ENCODE data around the gene MRGPRX2.

MRGPRX2 gene

DNA sequence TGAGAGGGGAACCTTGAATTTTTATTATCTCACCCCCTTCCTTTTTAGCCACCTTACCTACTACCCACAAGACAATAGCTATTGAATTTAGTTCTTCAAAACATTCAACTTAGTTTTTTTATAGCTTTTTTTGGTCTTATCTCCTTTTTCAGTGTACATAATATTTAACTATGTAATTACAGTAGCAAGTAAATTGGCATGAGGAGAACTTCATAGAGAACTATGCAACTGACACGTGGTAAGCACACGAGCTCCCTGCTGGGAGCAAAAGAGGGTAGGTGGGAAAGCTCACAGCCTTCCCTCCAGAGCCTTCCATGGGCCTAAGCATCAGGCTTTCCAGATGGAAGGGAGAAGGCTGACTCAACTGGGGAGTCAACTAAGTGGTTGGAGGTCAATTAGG is 34.3 kb upstream of the MRGPRX2 start:
- no peaks in the 10 kb centered on the region for H3K79me2 ChIP-seq (ENCODE audit: low read length)
- TF ChIP-seq EZH2phosphoT487 (IDR thresholded peaks at IDR 0.05; ENCODE audit: low read depth): no peak
- TF ChIP-seq, protein P1, sequence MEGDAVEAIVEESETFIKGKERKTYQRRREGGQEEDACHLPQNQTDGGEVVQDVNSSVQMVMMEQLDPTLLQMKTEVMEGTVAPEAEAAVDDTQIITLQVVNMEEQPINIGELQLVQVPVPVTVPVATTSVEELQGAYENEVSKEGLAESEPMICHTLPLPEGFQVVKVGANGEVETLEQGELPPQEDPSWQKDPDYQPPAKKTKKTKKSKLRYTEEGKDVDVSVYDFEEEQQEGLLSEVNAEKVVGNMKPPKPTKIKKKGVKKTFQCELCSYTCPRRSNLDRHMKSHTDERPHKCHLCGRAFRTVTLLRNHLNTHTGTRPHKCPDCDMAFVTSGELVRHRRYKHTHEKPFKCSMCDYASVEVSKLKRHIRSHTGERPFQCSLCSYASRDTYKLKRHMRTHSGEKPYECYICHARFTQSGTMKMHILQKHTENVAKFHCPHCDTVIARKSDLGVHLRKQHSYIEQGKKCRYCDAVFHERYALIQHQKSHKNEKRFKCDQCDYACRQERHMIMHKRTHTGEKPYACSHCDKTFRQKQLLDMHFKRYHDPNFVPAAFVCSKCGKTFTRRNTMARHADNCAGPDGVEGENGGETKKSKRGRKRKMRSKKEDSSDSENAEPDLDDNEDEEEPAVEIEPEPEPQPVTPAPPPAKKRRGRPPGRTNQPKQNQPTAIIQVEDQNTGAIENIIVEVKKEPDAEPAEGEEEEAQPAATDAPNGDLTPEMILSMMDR (IDR thresholded peaks at IDR 0.05; ENCODE audit: low read depth, low read length): no peak
- no peaks in the 10 kb centered on the region for H4K20me1 ChIP-seq (ENCODE audit: insufficient read depth, low read length)
- H3K4me2 ChIP-seq (ENCODE audit: low read length): no peak overlapping the region
- H2AFZ ChIP-seq (ENCODE audit: low read depth, low read length): no peak overlapping the region
- H3K36me3 ChIP-seq (replicated peaks; ENCODE audit: low read depth, low read length): no peaks in the 10 kb centered on the region
- H3K27ac ChIP-seq (ENCODE audit: low read length): no peak overlapping the region
- no peak overlapping the region for H3K4me3 ChIP-seq (ENCODE audit: low read length)
- no peaks in the 10 kb centered on the region for H3K4me1 ChIP-seq (ENCODE audit: low read length)
- no peaks in the 10 kb centered on the region for H3K9me3 ChIP-seq (ENCODE audit: insufficient read depth, low read length)
- peaks cover 44% of the 10 kb centered on the region for H3K27me3 ChIP-seq (ENCODE audit: low read depth, low read length)
- H3K9ac ChIP-seq (ENCODE audit: low read length): no peak overlapping the region

DNA sequence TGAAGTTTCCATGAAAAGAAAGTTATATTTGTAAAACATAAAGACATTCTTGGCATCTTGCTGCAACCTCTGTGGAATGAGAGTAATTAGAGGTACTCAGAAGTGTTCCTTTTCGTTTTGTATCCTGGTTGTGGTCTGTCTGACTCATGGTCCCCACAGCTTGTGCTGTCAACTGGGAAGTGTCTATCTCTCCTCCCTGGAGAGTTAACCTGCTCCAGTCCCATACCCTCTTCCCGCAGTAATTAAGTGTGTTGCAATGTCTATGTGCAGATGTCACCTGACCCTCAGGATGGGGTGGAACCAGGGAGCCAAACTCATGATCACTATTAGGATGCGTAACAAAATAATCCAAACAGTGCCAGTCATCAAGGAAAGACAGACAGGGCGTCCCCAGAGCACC is 33.5 kb upstream of the MRGPRX2 start:
- TF ChIP-seq, protein P1 (IDR thresholded peaks at IDR 0.05; ENCODE audit: low read depth, low read length): no peak
- no peak for TF ChIP-seq EZH2phosphoT487 (IDR thresholded peaks at IDR 0.05; ENCODE audit: low read depth)
- Histone ChIP-seq H4K20me1 (ENCODE audit: insufficient read depth, low read length) (no peaks in the 10 kb centered on the region), H3K4me1 (ENCODE audit: low read length) (no peaks in the 10 kb centered on the region), H2AFZ (ENCODE audit: low read depth, low read length) (no peak overlapping the region), H3K79me2 (ENCODE audit: low read length) (no peaks in the 10 kb centered on the region), H3K4me3 (ENCODE audit: low read length) (no peak overlapping the region), H3K4me2 (ENCODE audit: low read length) (no peak overlapping the region), H3K36me3 (replicated peaks; ENCODE audit: low read depth, low read length) (no peaks in the 10 kb centered on the region), H3K27ac (ENCODE audit: low read length) (no peak overlapping the region), H3K9ac (ENCODE audit: low read length) (no peak overlapping the region), H3K27me3 (ENCODE audit: low read depth, low read length) (peaks cover 41% of the 10 kb centered on the region), H3K9me3 (ENCODE audit: insufficient read depth, low read length) (no peaks in the 10 kb centered on the region)

DNA sequence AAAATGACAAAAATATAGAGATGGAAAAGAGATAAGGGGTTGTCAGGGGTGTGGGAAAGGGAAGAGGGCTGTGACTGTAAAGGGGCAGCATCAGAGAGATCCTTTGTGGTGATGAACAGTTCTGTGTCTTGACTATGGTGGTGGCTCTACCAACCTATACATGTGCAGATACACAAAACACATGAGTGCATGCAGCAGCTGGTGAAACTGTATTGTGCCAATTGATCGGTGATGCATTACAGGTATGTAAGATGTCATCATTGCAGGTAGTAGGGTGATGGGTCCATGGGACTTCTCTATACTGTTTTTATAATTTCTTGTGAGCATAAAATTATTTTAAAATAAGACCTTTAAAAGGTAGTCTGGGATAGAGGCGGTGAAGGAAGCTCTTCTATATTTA is 32.3 kb upstream of the MRGPRX2 start:
- peaks cover 41% of the 10 kb centered on the region for H3K27me3 ChIP-seq (ENCODE audit: low read depth, low read length)
- no peaks in the 10 kb centered on the region for H4K20me1 ChIP-seq (ENCODE audit: insufficient read depth, low read length)
- no peak overlapping the region for H3K9ac ChIP-seq (ENCODE audit: low read length)
- H3K4me1 ChIP-seq (ENCODE audit: low read length): no peaks in the 10 kb centered on the region
- no peaks in the 10 kb centered on the region for H3K36me3 ChIP-seq (replicated peaks; ENCODE audit: low read depth, low read length)
- no peak overlapping the region for H2AFZ ChIP-seq (ENCODE audit: low read depth, low read length)
- H3K9me3 ChIP-seq (ENCODE audit: insufficient read depth, low read length): no peaks in the 10 kb centered on the region
- H3K27ac ChIP-seq (ENCODE audit: low read length): no peak overlapping the region
- no peak overlapping the region for H3K4me2 ChIP-seq (ENCODE audit: low read length)
- H3K79me2 ChIP-seq (ENCODE audit: low read length): no peaks in the 10 kb centered on the region
- no peak overlapping the region for H3K4me3 ChIP-seq (ENCODE audit: low read length)
- TF ChIP-seq, protein P1 (IDR thresholded peaks at IDR 0.05; ENCODE audit: low read depth, low read length): no peak
- TF ChIP-seq EZH2phosphoT487 (IDR thresholded peaks at IDR 0.05; ENCODE audit: low read depth): no peak

DNA sequence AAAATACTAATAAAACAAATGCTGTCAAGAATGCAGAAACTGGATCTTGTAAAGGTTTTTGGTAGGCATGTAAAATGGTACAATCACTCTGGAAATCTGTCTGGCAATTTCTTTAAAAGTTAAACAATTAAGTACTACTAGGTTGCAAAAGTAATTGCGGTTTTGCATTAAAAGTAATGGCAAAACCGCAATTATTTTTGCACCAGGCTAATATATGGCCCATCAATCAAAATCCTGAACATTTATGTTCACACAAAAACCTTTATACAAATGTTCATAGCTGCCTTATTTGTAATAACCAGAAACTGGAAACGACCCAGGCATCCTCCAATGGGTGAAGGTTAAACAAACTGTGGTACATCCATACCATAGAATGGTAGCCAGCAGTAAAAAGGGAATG is 31.8 kb upstream of the MRGPRX2 start:
- Histone ChIP-seq H3K27me3 (ENCODE audit: low read depth, low read length) (peaks cover 39% of the 10 kb centered on the region), H3K9me3 (ENCODE audit: insufficient read depth, low read length) (no peaks in the 10 kb centered on the region), H2AFZ (ENCODE audit: low read depth, low read length) (no peak overlapping the region), H3K36me3 (replicated peaks; ENCODE audit: low read depth, low read length) (no peaks in the 10 kb centered on the region), H4K20me1 (ENCODE audit: insufficient read depth, low read length) (no peaks in the 10 kb centered on the region), H3K4me2 (ENCODE audit: low read length) (no peak overlapping the region), H3K27ac (ENCODE audit: low read length) (no peak overlapping the region), H3K4me1 (ENCODE audit: low read length) (no peaks in the 10 kb centered on the region), H3K4me3 (ENCODE audit: low read length) (no peak overlapping the region), H3K9ac (ENCODE audit: low read length) (no peak overlapping the region), H3K79me2 (ENCODE audit: low read length) (no peaks in the 10 kb centered on the region)
- TF ChIP-seq EZH2phosphoT487 (IDR thresholded peaks at IDR 0.05; ENCODE audit: low read depth): no peak
- TF ChIP-seq, protein P1 (IDR thresholded peaks at IDR 0.05; ENCODE audit: low read depth, low read length): no peak

Measured in OCI-LY3 (cell line).